SIG-M5 (cell line): Measurements from ENCODE around the gene MYO5A.
"Not testable (repeated sequence)": the region's sequence is repeated elsewhere in the genome, so short reads cannot be mapped to it uniquely, and the experiment has no call there.

Experiments
- DNase-seq: peaks from one replicate; lab custom pipeline; 2025; lab: John Stamatoyannopoulos, UW

The MYO5A gene

GRCh38 chr15:52505151-52505550 lies 23.5 kb downstream of the MYO5A start:
- no peak for DNase-seq

- DNase-seq: peak; percentile 21
Measured at GRCh38 chr15:52503788-52504496, 24.7 kb downstream of the MYO5A start.

- DNase-seq: no peak
Measured at GRCh38 chr15:52502608-52503007, 26.1 kb downstream of the MYO5A start.

GRCh38 chr15:52499506-52499905 lies 29.2 kb downstream of the MYO5A start:
- no peak for DNase-seq

GRCh38 chr15:52498706-52499105 lies 30.0 kb downstream of the MYO5A start:
- no peak for DNase-seq

- DNase-seq: no peak
Measured at GRCh38 chr15:52496776-52497470, 31.8 kb downstream of the MYO5A start.

- DNase-seq: no peak
Measured at GRCh38 chr15:52496175-52496574, 32.5 kb downstream of the MYO5A start.

- DNase-seq: no peak
Measured at GRCh38 chr15:52495125-52495524, 33.6 kb downstream of the MYO5A start.

- no peak for DNase-seq
Measured at GRCh38 chr15:52493968-52494367, 34.7 kb downstream of the MYO5A start.

- DNase-seq: no peak
Measured at GRCh38 chr15:52492132-52492531, 36.5 kb downstream of the MYO5A start.

GRCh38 chr15:52491472-52491871 lies 37.2 kb downstream of the MYO5A start:
- DNase-seq: no peak

- DNase-seq: not testable (repeated sequence)
Measured at GRCh38 chr15:52489430-52489829, 39.2 kb downstream of the MYO5A start.

GRCh38 chr15:52488830-52489229 lies 39.9 kb downstream of the MYO5A start:
- no peak for DNase-seq

GRCh38 chr15:52486003-52486996 lies 42.4 kb downstream of the MYO5A start:
- no peak for DNase-seq

GRCh38 chr15:52485290-52485689 lies 43.4 kb downstream of the MYO5A start:
- DNase-seq: no peak

GRCh38 chr15:52483707-52484106 lies 45.0 kb downstream of the MYO5A start:
- DNase-seq: no peak

GRCh38 chr15:52481915-52482314 lies 46.8 kb downstream of the MYO5A start:
- DNase-seq: peak; percentile 86

GRCh38 chr15:52480990-52481389 lies 47.7 kb downstream of the MYO5A start:
- DNase-seq: no peak

- no peak for DNase-seq
Measured at GRCh38 chr15:52466716-52467115, 62.0 kb downstream of the MYO5A start.

GRCh38 chr15:52466134-52466701 lies 62.5 kb downstream of the MYO5A start:
- DNase-seq: peak; percentile 53

- no peak for DNase-seq
Measured at GRCh38 chr15:52464478-52464877, 64.2 kb downstream of the MYO5A start.

- DNase-seq: no peak
Measured at GRCh38 chr15:52464040-52464439, 64.6 kb downstream of the MYO5A start.
